ENCODE measurements around the gene MAPRE3.

Gene MAPRE3

DNA sequence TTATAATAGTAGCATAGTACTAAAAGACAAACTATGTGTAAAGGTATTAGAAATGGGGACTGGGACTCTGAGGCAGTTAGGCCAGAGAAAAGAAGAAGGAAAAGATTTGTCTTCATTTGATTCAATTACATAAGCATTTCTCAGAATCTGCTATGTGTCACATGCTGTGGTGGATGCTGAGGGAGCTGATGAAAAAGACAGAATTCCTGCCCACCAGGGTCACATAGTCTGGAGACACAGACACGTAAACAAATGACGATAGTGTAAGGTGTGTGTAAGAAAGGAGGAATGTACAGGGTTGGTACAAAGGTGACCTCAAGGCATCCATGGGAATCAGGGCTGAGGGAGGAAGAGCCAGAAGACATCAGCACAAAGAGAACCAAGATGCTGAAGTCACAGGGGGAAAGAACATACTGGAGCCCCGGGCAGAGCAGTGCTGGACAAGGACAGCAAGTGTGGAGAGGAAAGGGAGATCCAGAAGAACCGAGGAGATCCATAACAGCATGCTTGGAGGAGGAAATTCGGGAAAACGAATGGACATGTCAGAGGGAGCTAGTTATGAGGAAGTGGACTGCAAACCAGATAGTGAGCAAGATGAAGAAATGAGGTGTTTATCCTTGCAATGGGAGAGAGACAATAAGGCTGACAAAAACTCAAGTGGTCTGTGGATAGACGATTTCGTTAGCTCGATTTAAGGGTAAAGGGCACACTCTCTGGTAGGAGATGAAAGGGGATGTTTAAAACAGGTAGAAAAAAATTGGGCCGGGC is 1.2 kb upstream of the MAPRE3 start:
- peaks cover 28 to 50% of the 10 kb centered on the region in 2 experiments for H3K27me3 ChIP-seq (ENCODE audit: control insufficient read depth in 1 of 2, insufficient read depth in 1 of 2, low read length in 2 of 2)
- H3K4ac ChIP-seq (ENCODE audit: low read depth in 1 of 2, low read length in 2 of 2) = no peak overlapping the region
- peaks cover 2% of the 10 kb centered on the region for H3K79me1 ChIP-seq (replicated peaks; ENCODE audit: low read length, poor library complexity, severe bottlenecking)
- peak; percentile 61 for DNase-seq
- H2AFZ ChIP-seq (ENCODE audit: low read depth, low read length) = no peak overlapping the region
- H3K4me1 ChIP-seq (ENCODE audit: control insufficient read depth, insufficient read depth, low read depth, low read length) = peaks cover 12% of the 10 kb centered on the region
- no peak overlapping the region for H2BK15ac ChIP-seq (ENCODE audit: low read depth, poor library complexity, severe bottlenecking)
- no peak overlapping the region for H3K14ac ChIP-seq (ENCODE audit: low read length in 2 of 2)
- H3K27ac ChIP-seq (ENCODE audit: low read length, poor library complexity, severe bottlenecking) = no peak overlapping the region
- H4K8ac ChIP-seq (ENCODE audit: low read length) = no peak overlapping the region
- H2BK5ac ChIP-seq (ENCODE audit: low read depth, low read length, poor library complexity, severe bottlenecking) = no peak overlapping the region
- no peaks in the 10 kb centered on the region for H3K9me3 ChIP-seq (ENCODE audit: control insufficient read depth, low read length)
- no peak overlapping the region for H2BK120ac ChIP-seq (ENCODE audit: low read depth, low read length)
- WGBS = 73% methylated on average over 10 of the region's 10 CpGs
- H3K18ac ChIP-seq (ENCODE audit: low read depth in 1 of 2, low read length in 2 of 2) = no peak overlapping the region
- no peak overlapping the region for H3K23ac ChIP-seq (ENCODE audit: low read length in 2 of 2)
- no peak overlapping the region for H3K4me3 ChIP-seq (ENCODE audit: insufficient read depth in 1 of 2, low read depth in 1 of 2, low read length in 2 of 2)
- H3K36me3 ChIP-seq (ENCODE audit: control insufficient read depth in 1 of 2, insufficient read depth in 2 of 2, low read depth in 1 of 2, low read length in 2 of 2) = no peaks in the 10 kb centered on the region
- H2AK5ac ChIP-seq (ENCODE audit: low read length, severe bottlenecking) = no peak overlapping the region
- H3K4me2 ChIP-seq (ENCODE audit: low read length, poor library complexity, severe bottlenecking) = no peak overlapping the region
- H4K91ac ChIP-seq (ENCODE audit: low read length) = no peak overlapping the region
- no peak overlapping the region for H2BK12ac ChIP-seq (ENCODE audit: low read length in 2 of 2)
- H3K9ac ChIP-seq (ENCODE audit: low read length) = no peak overlapping the region

DNA sequence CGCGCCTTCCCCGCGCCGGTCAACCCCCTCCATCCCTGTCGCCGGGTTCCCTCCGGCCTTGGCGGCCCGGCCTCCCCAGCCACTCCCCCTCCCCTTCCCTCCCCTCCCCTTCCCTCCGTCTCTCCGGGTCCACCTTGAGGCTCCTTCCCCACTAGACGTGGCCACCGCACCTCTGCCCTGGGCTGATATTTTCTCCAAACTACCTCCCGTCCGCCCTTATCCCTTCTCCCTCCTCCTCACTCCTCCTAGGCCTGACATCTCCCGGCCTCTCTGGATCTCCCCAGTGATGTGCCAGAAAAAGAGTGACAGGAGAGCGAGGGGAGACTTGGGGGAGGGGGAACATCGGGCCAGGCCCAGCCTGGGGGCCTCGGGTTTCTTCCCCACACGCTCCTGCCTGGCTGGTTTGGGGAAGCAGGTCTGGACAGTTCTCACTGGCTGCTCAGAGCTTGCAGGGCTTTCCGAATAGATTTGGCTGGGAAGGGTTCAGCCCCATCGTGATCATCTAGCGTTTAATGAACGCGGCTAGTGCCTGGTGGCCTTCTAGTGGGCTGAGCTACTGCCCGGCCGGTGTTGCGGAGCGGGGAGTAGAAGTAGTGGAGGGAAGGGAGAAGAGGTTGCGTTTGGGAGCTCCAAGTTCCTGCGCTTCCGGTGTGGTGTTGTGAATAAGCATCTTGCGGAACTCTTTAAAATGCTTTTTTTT is 641 bp downstream of the MAPRE3 start:
- H3K36me3 ChIP-seq (ENCODE audit: control insufficient read depth in 1 of 2, insufficient read depth in 2 of 2, low read depth in 1 of 2, low read length in 2 of 2) = no peaks in the 10 kb centered on the region
- peak overlapping the region; percentile 86 for H3K9ac ChIP-seq (ENCODE audit: low read length)
- no peak overlapping the region for H3K27ac ChIP-seq (ENCODE audit: low read length, poor library complexity, severe bottlenecking)
- no peak overlapping the region for H2AK5ac ChIP-seq (ENCODE audit: low read length, severe bottlenecking)
- H3K18ac ChIP-seq (ENCODE audit: low read depth in 1 of 2, low read length in 2 of 2) = peak overlapping the region; percentile 67 to 69
- H4K91ac ChIP-seq (ENCODE audit: low read length) = no peak overlapping the region
- H2BK120ac ChIP-seq (ENCODE audit: low read depth, low read length) = peak overlapping the region; percentile 54
- H4K8ac ChIP-seq (ENCODE audit: low read length) = peak overlapping the region; percentile 50
- peak overlapping the region; percentile 98 for H3K4me2 ChIP-seq (ENCODE audit: low read length, poor library complexity, severe bottlenecking)
- no peak overlapping the region for H3K14ac ChIP-seq (ENCODE audit: low read length in 2 of 2)
- 2% methylated on average over 28 of the region's 34 CpGs for WGBS
- no peak overlapping the region for H2BK5ac ChIP-seq (ENCODE audit: low read depth, low read length, poor library complexity, severe bottlenecking)
- peaks cover 28 to 61% of the 10 kb centered on the region in 2 experiments for H3K27me3 ChIP-seq (ENCODE audit: control insufficient read depth in 1 of 2, insufficient read depth in 1 of 2, low read length in 2 of 2)
- H3K4ac ChIP-seq (ENCODE audit: low read depth in 1 of 2, low read length in 2 of 2) = no peak overlapping the region
- H2BK15ac ChIP-seq (ENCODE audit: low read depth, poor library complexity, severe bottlenecking) = no peak overlapping the region
- no peaks in the 10 kb centered on the region for H3K9me3 ChIP-seq (ENCODE audit: control insufficient read depth, low read length)
- peaks cover 2% of the 10 kb centered on the region for H3K79me1 ChIP-seq (replicated peaks; ENCODE audit: low read length, poor library complexity, severe bottlenecking)
- H2BK12ac ChIP-seq (ENCODE audit: low read length in 2 of 2) = peak overlapping the region in 1 of 2 experiments; percentile 23
- peak overlapping the region; percentile 65 for H2AFZ ChIP-seq (ENCODE audit: low read depth, low read length)
- peaks cover 12% of the 10 kb centered on the region for H3K4me1 ChIP-seq (ENCODE audit: control insufficient read depth, insufficient read depth, low read depth, low read length)
- no peak overlapping the region for H3K23ac ChIP-seq (ENCODE audit: low read length in 2 of 2)
- H3K4me3 ChIP-seq (ENCODE audit: insufficient read depth in 1 of 2, low read depth in 1 of 2, low read length in 2 of 2) = peak overlapping the region; percentile 86 to 92
- DNase-seq = peak; percentile 43

DNA sequence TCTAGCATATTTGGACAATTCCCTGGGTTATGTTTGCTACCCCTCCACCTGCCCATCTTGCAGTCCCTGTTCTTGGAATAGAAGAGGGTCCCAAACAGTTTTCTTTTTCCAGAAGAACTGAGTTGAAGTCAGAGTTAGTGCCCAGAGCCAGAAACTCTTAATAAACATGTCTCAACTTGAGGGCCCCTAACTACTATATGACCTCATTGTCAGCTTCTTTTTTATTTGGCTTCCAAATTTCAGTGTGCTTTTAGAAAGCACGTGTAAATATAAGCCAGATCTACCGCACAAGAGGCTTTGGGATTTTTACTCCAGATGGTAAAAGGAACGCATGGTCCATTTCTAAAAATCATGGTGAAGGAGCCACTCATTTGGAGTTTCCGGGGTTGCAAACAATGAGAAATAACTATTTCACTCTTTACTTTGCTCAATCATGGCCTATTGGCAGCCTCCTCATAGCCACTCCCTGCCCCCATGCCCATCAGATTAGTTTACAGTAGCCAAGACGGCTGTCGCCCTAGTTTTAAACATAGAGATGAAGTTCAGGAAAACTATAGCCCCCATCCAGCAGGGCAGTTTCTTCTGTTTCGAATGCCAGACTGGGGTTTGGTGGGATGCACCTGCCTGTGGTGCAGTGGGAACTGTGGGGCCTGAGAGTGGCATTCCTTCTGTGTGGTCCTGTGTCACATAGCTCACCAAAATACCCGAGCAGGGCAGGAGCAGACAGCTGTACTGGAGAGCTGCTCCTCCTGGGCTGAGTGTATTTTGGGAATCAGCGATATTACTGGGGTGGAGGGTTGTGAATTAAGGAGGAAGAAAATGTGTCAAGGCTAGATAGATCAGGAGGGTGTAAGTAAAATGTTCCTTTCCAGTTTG is 1.7 kb downstream of the MAPRE3 start:
- Histone ChIP-seq H2BK12ac (ENCODE audit: low read length in 2 of 2) (peak overlapping the region in 1 of 2 experiments; percentile 64), H3K36me3 (ENCODE audit: control insufficient read depth in 1 of 2, insufficient read depth in 2 of 2, low read depth in 1 of 2, low read length in 2 of 2) (no peaks in the 10 kb centered on the region), H3K27me3 (ENCODE audit: control insufficient read depth in 1 of 2, insufficient read depth in 1 of 2, low read length in 2 of 2) (peaks cover 21 to 65% of the 10 kb centered on the region in 2 experiments), H3K27ac (ENCODE audit: low read length, poor library complexity, severe bottlenecking) (no peak overlapping the region), H4K8ac (ENCODE audit: low read length) (no peak overlapping the region), H3K4me1 (ENCODE audit: control insufficient read depth, insufficient read depth, low read depth, low read length) (peaks cover 12% of the 10 kb centered on the region), H3K4me3 (ENCODE audit: insufficient read depth in 1 of 2, low read depth in 1 of 2, low read length in 2 of 2) (peak overlapping the region in 1 of 2 experiments; percentile 92), H2BK5ac (ENCODE audit: low read depth, low read length, poor library complexity, severe bottlenecking) (no peak overlapping the region), H3K9ac (ENCODE audit: low read length) (peak overlapping the region; percentile 86), H4K91ac (ENCODE audit: low read length) (no peak overlapping the region), H3K79me1 (replicated peaks; ENCODE audit: low read length, poor library complexity, severe bottlenecking) (peaks cover 2% of the 10 kb centered on the region), H2BK120ac (ENCODE audit: low read depth, low read length) (no peak overlapping the region), H2BK15ac (ENCODE audit: low read depth, poor library complexity, severe bottlenecking) (no peak overlapping the region), H3K18ac (ENCODE audit: low read depth in 1 of 2, low read length in 2 of 2) (no peak overlapping the region), H3K4me2 (ENCODE audit: low read length, poor library complexity, severe bottlenecking) (no peak overlapping the region), H3K9me3 (ENCODE audit: control insufficient read depth, low read length) (no peaks in the 10 kb centered on the region), H2AK5ac (ENCODE audit: low read length, severe bottlenecking) (no peak overlapping the region), H2AFZ (ENCODE audit: low read depth, low read length) (no peak overlapping the region), H3K4ac (ENCODE audit: low read depth in 1 of 2, low read length in 2 of 2) (no peak overlapping the region), H3K23ac (ENCODE audit: low read length in 2 of 2) (peak overlapping the region in 1 of 2 experiments; percentile 50), H3K14ac (ENCODE audit: low read length in 2 of 2) (no peak overlapping the region)
- 81% methylated on average over 9 of the region's 9 CpGs for WGBS
- no peak for DNase-seq

Data from mesenchymal stem cell (in vitro differentiated cells and primary cell).